Measurements from ENCODE around the gene PARVB. TPM values are rescaled to one million over a fixed set of nuclear protein-coding genes. Genes with fewer than 3 reads are reported as not detected.

Gene PARVB
- total RNA-seq, 1 experiment from 2014 or later, result 2.3 TPM

DNA sequence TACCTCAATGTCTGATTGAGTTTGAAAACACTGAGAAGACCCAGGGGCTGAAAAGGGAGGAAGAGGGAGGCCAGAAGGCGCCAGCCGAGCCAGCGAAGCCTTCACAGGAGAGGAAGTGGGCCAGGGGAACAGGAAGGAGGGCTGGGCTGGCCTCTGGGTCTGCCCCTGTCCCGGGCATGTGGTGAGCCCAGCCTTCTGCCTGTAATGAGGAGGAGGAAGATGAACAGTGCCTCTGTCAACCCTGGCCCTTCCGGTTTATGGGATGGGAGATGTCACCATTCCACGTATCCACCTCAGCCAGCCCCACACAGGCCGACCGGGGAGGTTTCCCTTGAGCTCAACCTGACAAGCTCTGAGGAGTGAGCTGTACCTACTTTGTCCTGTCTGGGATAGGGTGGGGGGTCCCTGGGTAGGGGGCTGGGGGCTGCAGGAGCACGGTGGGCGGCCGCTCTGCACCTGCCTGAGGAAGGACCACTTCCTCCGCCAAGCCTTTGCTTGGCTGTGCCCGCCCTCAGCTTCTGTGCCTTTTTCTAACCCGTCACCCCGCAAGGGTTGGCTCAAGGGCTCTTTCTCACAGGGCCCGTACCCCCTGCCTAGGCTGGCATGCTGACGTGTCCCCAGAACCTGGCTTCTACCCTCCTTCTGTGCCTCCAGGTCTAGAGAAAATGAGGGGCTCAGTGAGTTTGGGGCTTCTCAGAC, 158.6 kb downstream of the PARVB start:
- no peak for DNase-seq (ENCODE audit: low spot score)

- no peak for DNase-seq (ENCODE audit: low spot score)
Measured at GRCh38 chr22:44183287-44183588, 159.1 kb downstream of the PARVB start.

DNA sequence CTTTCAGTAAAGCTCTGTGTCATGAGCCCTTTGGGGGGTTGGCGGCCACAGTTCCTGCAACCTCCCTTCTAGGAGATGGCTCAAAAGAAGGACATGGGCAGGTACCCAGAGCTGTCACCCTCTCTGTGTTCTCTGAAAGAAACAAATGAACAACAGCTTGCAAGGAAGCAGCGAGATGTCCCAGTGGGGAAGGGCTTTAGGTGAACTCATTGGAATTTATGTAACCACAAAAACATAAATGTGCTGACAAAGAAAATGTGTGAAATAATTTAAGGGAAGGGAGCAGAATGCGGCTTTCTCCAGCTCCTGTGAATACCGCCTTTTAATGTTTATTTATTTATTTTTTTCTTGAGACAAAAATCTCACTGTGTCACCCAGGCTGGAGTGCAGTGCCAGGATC, 159.9 kb downstream of the PARVB start:
- peak; percentile 15 for DNase-seq (ENCODE audit: low spot score)

- no peak for DNase-seq (ENCODE audit: low spot score)
Measured at GRCh38 chr22:44185237-44186120, 161.4 kb downstream of the PARVB start.

DNA sequence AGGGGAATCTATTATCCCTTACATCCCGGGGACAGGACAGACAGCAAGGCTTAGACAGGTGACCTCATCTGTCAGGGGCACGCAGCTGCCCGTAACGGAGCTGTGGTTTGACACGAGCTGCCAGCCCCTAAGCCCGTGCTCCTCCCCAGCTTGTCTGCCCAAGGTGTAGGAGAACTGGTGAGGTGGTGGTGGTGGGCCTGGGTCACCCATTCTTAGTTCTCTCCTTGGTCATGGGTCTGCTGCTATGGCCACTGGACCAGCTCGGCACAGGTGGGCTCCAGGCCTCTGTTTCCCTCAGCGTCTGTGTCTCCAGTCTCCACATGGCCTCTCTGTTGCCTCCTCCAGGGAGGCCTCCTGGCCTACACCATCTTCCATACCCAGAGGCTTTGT, 162.0 kb downstream of the PARVB start:
- DNase-seq (ENCODE audit: low spot score), result no peak

- DNase-seq (ENCODE audit: low spot score), result no peak
Measured at GRCh38 chr22:44186737-44187136, 162.6 kb downstream of the PARVB start.

DNA sequence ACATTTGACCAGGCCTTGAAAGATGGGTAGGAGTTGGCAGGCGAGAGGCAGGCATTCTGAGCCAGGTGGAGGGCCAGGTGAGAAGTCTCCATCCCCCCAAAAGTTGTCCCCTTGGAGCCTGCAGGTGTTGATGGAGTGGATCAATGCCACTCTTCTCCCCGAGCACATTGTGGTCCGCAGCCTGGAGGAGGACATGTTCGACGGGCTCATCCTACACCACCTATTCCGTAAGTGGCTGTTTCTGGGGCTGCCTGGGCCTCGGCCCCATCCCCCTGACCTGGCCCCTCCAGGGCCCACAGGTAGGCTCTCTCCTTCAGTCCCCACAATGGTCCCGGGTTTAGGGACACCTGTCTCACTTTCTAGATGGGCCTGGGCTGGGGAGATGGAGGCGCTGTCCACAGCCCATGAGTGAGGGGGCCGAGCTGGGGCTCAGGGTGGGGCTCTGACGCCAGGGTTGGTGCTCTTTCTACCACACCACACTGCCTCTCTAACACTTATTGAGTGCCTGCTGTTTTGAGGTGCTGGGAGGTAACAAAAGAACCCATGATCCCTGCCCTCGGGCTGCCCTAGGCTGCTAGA, 163.6 kb downstream of the PARVB start:
- DNase-seq (ENCODE audit: low spot score), result no peak

DNA sequence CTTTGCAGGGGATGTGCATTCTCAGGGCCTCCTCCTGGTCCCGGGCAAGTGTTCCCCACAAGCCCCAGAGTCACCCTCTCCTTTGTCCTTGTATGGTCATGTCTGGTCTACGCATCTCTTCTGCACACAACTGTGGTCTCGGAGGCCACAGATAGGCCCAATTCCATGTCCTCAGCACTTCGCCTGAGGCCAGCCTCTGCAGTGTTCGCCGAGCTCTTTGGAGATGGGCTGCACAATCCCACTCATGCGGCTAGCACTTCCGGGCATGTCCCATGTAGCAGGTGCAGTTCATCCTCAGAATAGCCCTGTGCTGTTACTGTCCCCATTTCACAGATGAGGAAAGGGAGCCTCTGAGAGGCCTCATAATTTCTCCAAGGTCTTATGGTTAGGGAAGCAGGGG, 164.2 kb downstream of the PARVB start:
- no peak for DNase-seq (ENCODE audit: low spot score)

- DNase-seq (ENCODE audit: low spot score), result no peak
Measured at GRCh38 chr22:44188986-44189630, 165.0 kb downstream of the PARVB start.

DNA sequence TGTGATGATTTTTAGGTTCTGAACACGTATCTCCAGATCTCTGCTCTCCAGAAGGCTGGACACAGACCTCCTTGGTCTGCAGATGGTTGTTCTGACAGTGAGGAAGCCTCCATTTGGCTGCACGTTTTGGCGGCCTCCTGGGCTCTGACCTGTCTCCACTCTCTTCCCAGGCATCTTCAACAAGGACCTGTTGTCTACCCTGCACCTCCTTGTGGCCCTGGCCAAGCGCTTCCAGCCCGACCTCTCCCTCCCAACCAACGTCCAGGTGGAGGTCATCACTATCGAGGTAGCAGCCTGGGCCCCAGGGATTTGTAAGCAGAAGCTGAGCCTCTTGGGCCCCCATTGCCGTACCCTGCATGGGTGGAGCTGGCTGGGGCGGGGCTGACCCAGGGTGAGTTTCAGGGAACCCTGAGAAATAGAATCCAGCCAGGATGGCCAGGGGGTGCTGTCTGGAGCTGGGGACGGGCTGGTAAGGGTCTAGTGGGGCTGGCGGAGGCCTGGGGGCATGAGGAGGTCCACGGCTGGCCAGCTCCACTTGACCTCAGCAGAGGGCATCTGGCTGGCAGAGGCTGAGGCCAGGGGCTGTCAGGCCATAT, 166.4 kb downstream of the PARVB start:
- DNase-seq (ENCODE audit: low spot score), result no peak

DNA sequence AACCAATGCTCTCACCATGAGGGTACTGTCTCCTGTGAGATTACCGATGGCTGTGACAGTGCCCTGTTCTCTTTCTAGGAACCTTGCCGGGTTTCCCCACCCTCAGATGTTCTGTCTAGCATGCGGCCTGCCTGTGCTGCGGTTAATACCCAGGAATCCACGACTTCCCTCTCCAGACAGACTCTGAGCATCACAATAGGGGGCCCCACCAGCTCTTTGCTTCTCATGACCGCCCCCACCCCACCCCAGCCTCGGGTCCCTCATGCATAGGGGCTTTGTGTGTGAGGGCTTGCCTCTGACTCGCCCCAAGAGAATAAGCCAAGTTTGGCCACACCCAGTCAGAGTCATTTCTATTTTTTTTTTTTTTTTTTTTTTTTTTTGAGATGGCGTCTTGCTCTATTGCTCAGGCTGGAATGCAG, 166.9 kb downstream of the PARVB start:
- DNase-seq (ENCODE audit: low spot score), result peak; percentile 26

- peak; percentile 36 for DNase-seq (ENCODE audit: low spot score)
Measured at GRCh38 chr22:44192098-44192815, 168.2 kb downstream of the PARVB start.

DNA sequence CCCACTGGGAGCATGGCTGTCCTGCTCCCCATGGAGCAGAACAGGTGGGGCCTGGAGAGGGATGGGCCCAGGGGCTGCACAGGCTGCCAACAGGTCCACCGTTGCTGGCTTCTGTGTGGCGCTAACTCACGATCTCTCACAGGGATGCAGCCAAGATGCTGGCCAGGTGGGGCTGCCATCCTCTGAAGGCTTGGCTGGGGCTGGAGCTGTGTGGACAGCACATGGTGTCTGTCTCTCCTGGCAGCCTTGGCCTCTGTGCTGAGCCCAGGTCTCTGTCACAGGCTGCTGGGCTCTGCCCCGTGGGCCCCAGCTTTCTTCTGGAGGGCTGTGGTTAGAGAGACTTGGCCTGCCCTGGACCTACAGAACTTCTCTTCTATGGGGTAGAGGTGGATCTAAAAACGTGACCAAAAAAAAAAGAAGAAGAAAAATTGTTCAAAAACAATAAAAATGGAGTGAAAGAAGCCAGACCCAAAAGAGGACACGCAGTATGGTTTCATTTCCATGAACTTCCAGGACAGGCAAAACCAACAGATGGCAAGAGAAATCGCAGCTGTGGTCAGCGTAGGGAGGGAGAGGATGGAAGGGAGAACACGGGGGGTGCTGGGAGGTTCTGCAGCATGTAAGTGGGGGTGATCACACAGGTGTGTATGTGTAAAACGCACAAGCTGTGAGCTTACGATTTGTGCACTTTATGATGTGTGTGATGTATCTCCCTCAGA, 168.9 kb downstream of the PARVB start:
- no peak for DNase-seq (ENCODE audit: low spot score)

DNA sequence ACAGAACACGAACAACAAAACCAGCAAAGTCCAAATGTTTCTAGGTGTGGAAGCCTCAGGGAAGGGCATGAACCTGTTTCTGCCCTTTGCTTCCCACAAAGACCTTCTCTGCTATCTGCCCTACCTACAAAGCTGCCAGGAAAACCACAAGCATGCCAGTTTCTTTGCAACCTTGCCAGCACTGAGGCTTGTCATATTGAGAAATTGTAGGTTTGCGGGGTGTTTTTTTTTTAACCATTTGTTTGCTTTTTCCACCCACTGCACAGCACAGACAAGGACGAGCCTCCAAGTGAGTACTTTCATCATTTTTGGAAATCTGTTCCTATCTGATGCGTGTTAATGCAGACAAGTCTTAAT, 169.4 kb downstream of the PARVB start:
- DNase-seq (ENCODE audit: low spot score), result peak; percentile 58

DNA sequence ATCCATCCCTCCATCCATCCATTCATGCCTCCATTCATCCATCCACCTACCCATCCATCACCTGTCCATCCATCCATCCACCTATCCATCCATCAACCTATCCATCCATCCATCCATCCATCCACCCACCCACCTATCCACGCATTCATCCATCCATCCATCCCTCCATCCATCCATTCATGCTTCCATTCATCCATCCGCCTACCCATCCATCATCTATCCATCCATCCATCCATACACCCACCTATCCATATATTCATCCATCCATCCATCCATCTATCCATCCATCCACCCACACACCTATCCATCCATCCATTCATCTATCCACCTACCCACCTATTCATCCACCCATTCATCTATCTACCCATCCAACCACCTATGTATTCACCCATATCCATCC, 170.5 kb downstream of the PARVB start:
- no peak for DNase-seq (ENCODE audit: low spot score)

- no peak for DNase-seq (ENCODE audit: low spot score)
Measured at GRCh38 chr22:44195189-44195871, 171.2 kb downstream of the PARVB start.

- no peak for DNase-seq (ENCODE audit: low spot score)
Measured at GRCh38 chr22:44196241-44196640, 172.1 kb downstream of the PARVB start.

DNA sequence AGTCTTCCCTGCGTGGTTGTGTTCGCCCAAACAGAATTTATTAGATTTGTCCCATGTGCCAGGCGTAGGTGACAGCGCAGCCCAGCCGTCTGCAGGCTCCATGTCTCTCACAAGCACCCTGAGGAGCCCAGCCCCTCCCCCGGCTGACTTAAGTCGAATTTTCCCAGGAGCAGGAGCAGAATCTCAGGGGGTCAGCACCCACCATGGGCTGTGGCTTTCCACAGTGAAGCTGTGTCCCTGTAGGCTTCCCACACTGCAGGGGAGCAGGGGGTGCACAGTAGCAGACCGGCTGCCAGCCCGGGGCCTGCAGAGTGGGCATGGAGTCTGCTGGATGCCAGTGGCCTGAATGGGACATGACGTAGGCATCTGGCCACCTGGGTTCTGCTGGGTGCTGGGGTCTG, 172.6 kb downstream of the PARVB start:
- no peak for DNase-seq (ENCODE audit: low spot score)

- DNase-seq (ENCODE audit: low spot score), result no peak
Measured at GRCh38 chr22:44197271-44197670, 173.2 kb downstream of the PARVB start.

DNA sequence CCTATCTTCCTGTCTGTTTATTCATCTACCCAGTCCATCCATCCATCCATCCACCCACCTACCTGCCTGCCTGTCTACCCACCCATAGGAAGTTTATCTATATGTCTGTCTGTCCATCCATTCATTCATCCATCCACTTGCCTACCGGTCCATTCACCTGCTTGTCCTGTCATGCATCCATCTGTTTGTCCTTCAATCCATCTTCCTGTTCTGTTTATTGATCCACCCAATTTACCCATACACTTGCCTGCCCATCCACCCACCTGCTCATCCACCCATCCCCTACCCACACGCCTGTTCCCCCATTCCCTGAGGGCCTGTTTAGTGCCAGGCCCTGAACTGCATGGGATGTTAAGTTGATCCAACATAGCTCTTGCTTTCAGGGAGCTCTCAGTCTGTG, 175.1 kb downstream of the PARVB start:
- no peak for DNase-seq (ENCODE audit: low spot score)
